CD14-positive monocyte (primary cell): ENCODE measurements around the gene CGNL1. TPM values are rescaled to one million over a fixed set of nuclear protein-coding genes. Genes with fewer than 3 reads are reported as not detected.

Experiments
- DNase-seq, 3 donors: peaks; one replicate each; pipeline ENCODE4 v3.0.0-alpha.2; 2011 to 2022
- H2AFZ ChIP-seq: 2 replicates; pipeline ENCODE4 v1.6.0; 2012; ENCODE audit warnings: mild to moderate bottlenecking, low read depth, low read length, inconsistent platforms; ENCODE audit not compliant: insufficient read depth, poor library complexity, severe bottlenecking
- H3K27ac ChIP-seq, 2 donors: 1 replicate in 1 of 2; 2 replicates in 1 of 2; pipeline ENCODE4 v1.5.1; 2012 to 2013; ENCODE audit warnings: low read length in 2 of 2, control low read depth in 1 of 2, inconsistent platforms in 1 of 2, low read depth in 1 of 2, mild to moderate bottlenecking in 1 of 2
- H3K27me3 ChIP-seq, 2 donors: one replicate each; pipeline versions ENCODE4 v1.6.0 to v1.6.1; 2011 to 2013; ENCODE audit warnings: low read length in 2 of 2; ENCODE audit not compliant: control insufficient read depth in 2 of 2, insufficient read depth in 2 of 2
- H3K36me3 ChIP-seq, 2 donors: replicated peaks in 1 of 2; 1 replicate in 1 of 2; 2 replicates in 1 of 2; pipeline versions ENCODE4 v1.5.1 to v1.6.1; 2012 to 2013; ENCODE audit warnings: low read length in 2 of 2, control low read depth in 1 of 2, inconsistent platforms in 1 of 2, mild to moderate bottlenecking in 1 of 2; ENCODE audit not compliant: insufficient read depth in 2 of 2, control insufficient read depth in 1 of 2
- H3K4me1 ChIP-seq, 2 donors: 1 replicate in 1 of 2; 2 replicates in 1 of 2; pipeline versions ENCODE4 v1.5.1 to v1.6.1; 2012 to 2013; ENCODE audit warnings: low read length in 2 of 2, control low read depth in 1 of 2, inconsistent platforms in 1 of 2, mild to moderate bottlenecking in 1 of 2, moderate library complexity in 1 of 2; ENCODE audit not compliant: insufficient read depth in 2 of 2, control insufficient read depth in 1 of 2
- H3K4me2 ChIP-seq: replicated peaks from 2 replicates; pipeline ENCODE3; 2012; ENCODE audit warnings: low read length, moderate library complexity, mild to moderate bottlenecking; ENCODE audit not compliant: poor library complexity, severe bottlenecking; ENCODE audit errors: extremely low read depth
- H3K4me3 ChIP-seq, 3 experiments: fragments of 200-600 bp in 1 of 3; sonication (generic) in 1 of 3; replicated peaks in 1 of 3; 1 replicate in 2 of 3; 2 replicates in 1 of 3; pipeline ENCODE4 v1.5.1; 2011 to 2013; ENCODE audit warnings: low read length in 3 of 3, mild to moderate bottlenecking in 3 of 3, control low read depth in 2 of 3, low read depth in 2 of 3, inconsistent platforms in 1 of 3, moderate library complexity in 1 of 3
- H3K79me2 ChIP-seq: 2 replicates; pipeline ENCODE4 v1.6.0; 2012; ENCODE audit warnings: mild to moderate bottlenecking, control low read depth, inconsistent platforms, low read length, moderate library complexity; ENCODE audit not compliant: insufficient read depth
- H3K9ac ChIP-seq: 2 replicates; pipeline ENCODE4 v1.6.0; 2017; ENCODE audit warnings: low read length, mild to moderate bottlenecking; ENCODE audit not compliant: insufficient read depth, poor library complexity, severe bottlenecking
- H3K9me3 ChIP-seq, 2 donors: replicated peaks in 1 of 2; 1 replicate in 1 of 2; 2 replicates in 1 of 2; pipeline versions ENCODE4 v1.5.1 to v1.6.1; 2012 to 2013; ENCODE audit warnings: low read length in 2 of 2, control low read depth in 1 of 2; ENCODE audit not compliant: control insufficient read depth in 1 of 2, insufficient read depth in 1 of 2
- H4K20me1 ChIP-seq: 2 replicates; pipeline ENCODE4 v1.6.0; 2012; ENCODE audit warnings: mild to moderate bottlenecking, low read length, control low read depth, moderate library complexity; ENCODE audit not compliant: insufficient read depth
- H3K27ac Mint-ChIP-seq, 7 donors: one replicate each; pipeline ENCODE4 v1.8.0; 2020; ENCODE audit warnings: mild to moderate bottlenecking in 7 of 7, mixed read lengths in 7 of 7, moderate library complexity in 6 of 7, inconsistent platforms in 2 of 7
- H3K27me3 Mint-ChIP-seq, 3 donors: one replicate each; pipeline ENCODE4 v1.8.0; 2021 to 2022; ENCODE audit warnings: low read depth in 3 of 3, mild to moderate bottlenecking in 3 of 3, mixed read lengths in 3 of 3, moderate library complexity in 3 of 3, inconsistent platforms in 1 of 3
- H3K36me3 Mint-ChIP-seq, 2 donors: one replicate each; pipeline ENCODE4 v1.8.0; 2020; ENCODE audit warnings: mixed read lengths in 2 of 2, inconsistent platforms in 1 of 2, mild to moderate bottlenecking in 1 of 2
- H3K4me1 Mint-ChIP-seq: one replicate; pipeline ENCODE4 v1.8.0; 2020; ENCODE audit warnings: mild to moderate bottlenecking, mixed read lengths
- H3K4me3 Mint-ChIP-seq, 2 donors: one replicate each; pipeline ENCODE4 v1.8.0; 2020; ENCODE audit warnings: mild to moderate bottlenecking in 2 of 2, mixed read lengths in 2 of 2, moderate library complexity in 1 of 2
- H3K9me3 Mint-ChIP-seq, 7 donors: one replicate each; pipeline ENCODE4 v1.8.0; 2020 to 2022; ENCODE audit warnings: mixed read lengths in 7 of 7, mild to moderate bottlenecking in 6 of 7, moderate library complexity in 6 of 7, inconsistent platforms in 2 of 7
- CTCF ChIP-seq: fragments of 200-600 bp; IDR thresholded peaks from one replicate; pipeline ENCODE4 v1.8.0; 2022; ENCODE audit warnings: antibody characterized with exemption, mild to moderate bottlenecking
- WGBS: methylation state at CpG from one replicate; pipeline ENCODE4 v1.1.5; 2013; ENCODE audit warnings: missing lambda C conversion rate; ENCODE audit not compliant: insufficient coverage; 5-methylcytosine and 5-hydroxymethylcytosine counted together
- intact Hi-C, 2 donors: fragments of 100-400 bp; cut with micrococcal nuclease; formaldehyde crosslinking; loops; one replicate each; pipeline versions ENCODE4 v1.15.0 to v1.15.1; 2023
- polyA plus RNA-seq, 3 donors: library from polyadenylated mRNA; depleted of rRNA in 1 of 3; unstranded in 2 of 3; stranded (reverse) in 1 of 3; fragments of 300-500 nt in 2 of 3; fragments of >200 nt in 1 of 3; fragmentation: Illumina TruSeq in 2 of 3; gene quantifications; 1 replicate in 2 of 3; 2 replicates in 1 of 3; pipeline ENCODE4 v1.2.3, GENCODE V29; 2012 to 2021

The CGNL1 gene
- polyA plus RNA-seq, 3 donors = not detected

- H2AFZ ChIP-seq = no peak overlapping the region
- no peaks in the 10 kb centered on the region for H3K4me1 ChIP-seq
- peaks cover 0 to 5% (median 0%) of the 10 kb centered on the region in 7 donors for H3K9me3 Mint-ChIP-seq
- no peaks in the 10 kb centered on the region for H3K27me3 ChIP-seq
- no peaks in the 10 kb centered on the region for H3K79me2 ChIP-seq
- intact Hi-C loops = no loop called here
- 100% methylated on average over 1 of the region's 4 CpGs for WGBS
- H3K27ac ChIP-seq = no peak overlapping the region
- no peak for TF ChIP-seq CTCF
- no peak overlapping the region for H3K4me3 ChIP-seq
- H3K36me3 Mint-ChIP-seq = no peaks in the 10 kb centered on the region
- DNase-seq = no peak
- peaks cover 3% of the 10 kb centered on the region for H3K4me1 Mint-ChIP-seq
- H3K36me3 ChIP-seq = no peaks in the 10 kb centered on the region
- no peaks in the 10 kb centered on the region for H3K9me3 ChIP-seq
- H4K20me1 ChIP-seq = no peaks in the 10 kb centered on the region
- no peak overlapping the region for H3K4me2 ChIP-seq
- no peak overlapping the region for H3K4me3 Mint-ChIP-seq
- H3K27ac Mint-ChIP-seq = no peak overlapping the region
- no peak overlapping the region for H3K9ac ChIP-seq
- peaks cover 0 to 5% (median 2%) of the 10 kb centered on the region in 3 donors for H3K27me3 Mint-ChIP-seq
Measured at GRCh38 chr15:57403017-57403416, 26.7 kb downstream of the CGNL1 start.

GRCh38 chr15:57403566-57404325 is 27.4 kb downstream of the CGNL1 start:
- no peaks in the 10 kb centered on the region for H3K36me3 Mint-ChIP-seq
- no peaks in the 10 kb centered on the region for H3K36me3 ChIP-seq
- no peaks in the 10 kb centered on the region for H3K4me1 ChIP-seq
- no peak overlapping the region for H3K27ac ChIP-seq
- peaks cover 0 to 5% (median 0%) of the 10 kb centered on the region in 7 donors for H3K9me3 Mint-ChIP-seq
- no peak overlapping the region for H3K4me3 Mint-ChIP-seq
- no peaks in the 10 kb centered on the region for H3K27me3 ChIP-seq
- H3K27me3 Mint-ChIP-seq = peaks cover 0 to 5% (median 2%) of the 10 kb centered on the region in 3 donors
- no peak overlapping the region for H3K4me2 ChIP-seq
- H4K20me1 ChIP-seq = no peaks in the 10 kb centered on the region
- H3K4me3 ChIP-seq = no peak overlapping the region
- no peak overlapping the region for H3K9ac ChIP-seq
- TF ChIP-seq CTCF = no peak
- intact Hi-C loops = no loop called here
- 89% methylated on average over 5 of the region's 5 CpGs for WGBS
- DNase-seq = no peak
- H3K79me2 ChIP-seq = no peaks in the 10 kb centered on the region
- peaks cover 3% of the 10 kb centered on the region for H3K4me1 Mint-ChIP-seq
- H3K27ac Mint-ChIP-seq = no peak overlapping the region
- H2AFZ ChIP-seq = no peak overlapping the region
- H3K9me3 ChIP-seq = no peaks in the 10 kb centered on the region
